Stimulated activated CD4-positive, alpha-beta T cell treated with anti-CD3 and anti-CD28 coated beads, Interleukin-4, amount 100 ng/mL, for 1 hour (primary cell): ENCODE data around the gene ZNF273.
"Not testable (repeated sequence)": the region's sequence is repeated elsewhere in the genome, so short reads cannot be mapped to it uniquely, and the experiment has no call there.

Source experiments
- DNase-seq: peaks from one replicate; pipeline ENCODE4 v3.0.0-alpha.2; 2020

ZNF273 gene

DNA sequence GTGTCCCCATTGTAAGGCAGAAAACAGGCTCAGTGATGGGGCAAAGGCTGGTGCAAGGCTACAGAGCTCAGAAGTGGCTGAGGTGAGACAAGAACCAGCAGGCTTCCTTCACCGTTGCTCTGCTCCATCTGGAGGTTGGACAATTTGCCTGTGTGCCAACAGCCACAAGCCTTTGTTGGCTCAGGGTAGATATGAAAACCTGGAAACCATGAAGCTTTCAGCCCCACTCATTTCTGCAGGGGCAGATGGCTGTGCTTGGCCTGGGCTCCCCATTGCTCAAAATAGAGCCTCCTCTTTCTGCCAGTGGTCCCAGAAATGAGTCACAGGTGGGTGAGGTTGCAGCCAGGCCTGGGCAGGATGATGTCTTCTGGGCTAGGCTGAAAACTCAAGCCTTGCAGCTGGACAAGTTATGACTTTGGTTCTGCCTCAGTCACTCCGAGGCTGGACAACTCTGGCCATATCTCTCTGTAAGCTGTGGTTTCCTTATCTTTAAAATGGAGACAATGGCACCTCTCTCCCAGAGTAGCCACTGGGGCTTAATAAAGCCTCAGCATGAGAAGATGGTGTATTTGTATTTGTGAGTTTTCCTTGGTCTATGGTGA is 12.2 kb upstream of the ZNF273 start:
- no peak for DNase-seq

DNA sequence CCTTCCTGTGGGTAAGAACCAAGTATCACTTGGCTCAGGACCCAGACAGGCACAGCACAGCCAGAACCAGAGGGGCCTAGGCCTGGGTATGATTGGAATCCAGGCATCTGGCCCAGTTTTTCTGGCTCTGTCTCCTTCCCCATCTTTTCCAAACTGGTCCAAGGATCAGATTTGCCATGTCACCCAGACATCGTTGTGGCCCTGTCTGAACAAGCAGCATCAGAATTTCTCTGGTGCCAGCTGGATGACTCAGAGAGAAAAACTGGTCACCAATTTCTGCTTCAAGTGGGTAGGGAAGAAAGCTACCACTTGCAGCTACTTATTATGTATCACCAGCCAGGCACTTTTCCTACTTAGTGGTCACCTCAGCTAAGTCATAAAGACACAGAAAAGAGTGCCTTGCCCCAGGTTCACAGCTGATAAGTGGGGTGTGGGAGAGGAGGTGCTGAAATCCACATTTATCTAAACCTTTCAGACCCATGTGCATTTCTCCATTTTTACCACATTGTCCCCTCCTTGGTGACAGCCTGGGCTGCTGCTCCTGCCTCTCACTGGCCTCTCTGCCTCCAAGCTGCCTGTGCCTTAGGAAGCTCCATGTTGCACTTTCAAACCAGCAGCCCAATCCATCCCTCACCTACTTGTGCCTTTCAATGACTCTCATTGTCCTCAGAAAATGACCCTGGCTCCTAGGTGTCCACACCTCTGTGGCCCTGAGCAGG is 11.6 kb upstream of the ZNF273 start:
- not testable (repeated sequence) for DNase-seq

DNA sequence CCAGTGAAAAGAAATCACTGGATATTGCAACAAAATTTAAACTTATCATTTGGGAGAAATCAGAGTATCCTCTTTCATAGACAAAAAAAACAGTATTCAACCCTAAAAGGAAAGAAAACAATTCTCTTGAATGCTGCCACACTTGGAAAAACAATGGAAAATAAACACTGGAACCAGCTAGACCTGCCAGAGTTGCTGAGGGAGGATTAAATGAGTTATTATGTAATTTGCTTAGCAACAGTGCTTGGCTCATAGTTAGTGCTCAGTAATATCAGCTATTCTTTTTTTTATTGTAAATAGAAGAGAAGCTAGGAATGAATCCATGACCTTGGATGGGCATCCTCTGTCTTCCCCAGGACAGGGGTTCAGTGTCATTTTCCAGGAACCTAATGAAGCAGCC is 11.0 kb upstream of the ZNF273 start:
- DNase-seq = no peak

DNA sequence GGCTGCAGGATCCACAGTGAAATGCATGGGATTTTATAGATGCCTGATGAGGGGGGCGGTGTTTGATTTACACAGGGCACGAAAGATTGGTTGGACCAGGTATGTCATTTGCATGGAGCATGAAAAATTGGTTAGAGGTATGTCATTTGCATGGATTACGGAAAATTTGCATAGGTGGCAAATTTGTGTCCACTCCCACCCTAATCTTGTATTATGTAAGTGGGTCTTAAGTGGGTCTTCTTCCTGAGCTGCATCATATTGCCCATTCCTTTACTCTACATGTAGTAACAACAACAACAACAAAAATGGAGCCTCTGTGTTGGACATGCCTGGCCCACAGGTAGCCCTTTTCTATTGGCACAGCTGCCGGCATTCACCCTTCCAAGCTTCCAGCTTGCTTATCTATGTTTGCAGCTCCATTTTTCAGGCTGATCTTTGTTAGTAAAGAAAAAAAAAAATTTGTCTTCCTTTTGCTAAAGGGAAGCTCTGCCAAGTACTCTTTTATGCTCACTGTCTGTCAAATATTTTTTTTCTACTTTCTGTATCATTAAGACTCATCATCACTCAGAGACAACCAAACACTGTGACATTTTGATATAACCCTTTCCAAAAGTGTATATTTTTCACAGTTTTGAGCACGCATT is 10.3 kb upstream of the ZNF273 start:
- DNase-seq = no peak

DNA sequence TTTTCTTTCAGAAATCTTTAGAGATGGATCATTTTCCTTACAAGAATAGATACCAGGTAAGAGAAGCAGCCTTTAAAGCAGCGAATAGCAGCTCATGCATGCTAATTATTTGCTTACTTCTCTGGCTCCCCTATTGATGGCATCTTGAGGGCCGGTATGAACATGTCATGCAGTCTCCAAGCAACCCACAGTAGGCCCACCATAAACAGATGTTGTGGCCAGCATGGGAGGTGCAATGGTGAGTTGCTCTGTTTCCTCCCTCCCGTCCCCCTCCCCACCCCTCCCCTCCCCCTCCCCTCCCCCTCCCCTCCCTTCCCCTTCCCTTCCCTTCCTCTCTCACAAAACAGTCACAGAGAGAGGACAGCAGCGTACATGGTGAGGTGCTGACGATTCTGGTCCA is 9.7 kb upstream of the ZNF273 start:
- no peak for DNase-seq

DNA sequence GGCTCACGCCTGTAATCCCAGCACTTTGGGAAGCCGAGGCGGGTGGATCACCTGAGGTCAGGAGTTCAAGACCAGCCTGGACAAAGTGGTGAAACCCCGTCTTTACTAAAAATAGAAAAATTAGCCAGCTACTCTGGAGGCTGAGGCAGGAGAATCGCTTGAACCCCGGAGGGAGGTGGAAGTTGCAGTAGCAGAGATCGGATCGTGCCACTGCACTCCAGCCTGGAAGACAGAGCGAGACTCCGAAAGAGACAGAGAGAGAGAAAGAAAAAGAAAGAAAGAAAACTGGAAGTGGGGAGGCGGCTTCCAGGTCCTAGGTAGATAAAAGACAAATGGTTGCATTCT is 640 bp upstream of the ZNF273 start:
- DNase-seq = not testable (repeated sequence)

DNA sequence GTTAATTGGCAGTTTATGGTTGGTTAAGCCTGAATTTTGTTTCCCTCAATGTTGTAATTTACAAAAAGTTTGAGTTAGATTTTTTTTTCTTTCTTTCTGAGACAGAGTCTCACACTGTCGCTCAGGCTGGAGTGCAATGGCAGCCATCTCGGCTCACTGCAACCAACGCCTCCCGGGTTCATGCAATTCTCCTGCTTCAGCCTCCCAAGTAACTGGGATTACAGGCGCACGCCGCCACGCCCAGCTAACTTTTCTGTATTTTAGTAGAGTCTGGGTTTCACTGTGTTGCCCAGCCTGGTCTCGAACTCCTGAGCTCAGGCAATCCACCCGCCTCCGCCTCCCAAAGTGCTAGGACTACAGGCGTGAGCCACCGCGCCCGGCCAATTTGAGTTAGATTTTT is 935 bp downstream of the ZNF273 start:
- DNase-seq = no peak

DNA sequence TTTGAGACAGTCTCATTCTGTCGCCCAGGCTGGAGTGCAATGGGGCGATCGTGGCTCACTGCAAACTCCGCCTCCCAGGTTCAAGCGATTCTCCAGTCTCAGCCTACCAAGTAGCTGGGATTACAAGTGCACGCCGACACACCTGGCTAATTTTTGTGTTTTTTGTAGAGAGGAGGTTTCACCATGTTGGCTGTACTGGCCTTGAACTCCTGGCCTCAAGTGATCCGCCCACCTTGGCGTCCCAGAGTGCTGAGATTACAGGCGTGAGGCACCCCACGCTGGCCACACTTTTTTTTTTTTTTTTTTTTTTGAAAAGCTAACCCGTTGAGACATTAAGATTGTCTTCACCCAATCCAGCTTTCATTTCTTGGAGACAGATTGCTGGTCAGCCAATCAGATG is 2.1 kb downstream of the ZNF273 start:
- no peak for DNase-seq

DNA sequence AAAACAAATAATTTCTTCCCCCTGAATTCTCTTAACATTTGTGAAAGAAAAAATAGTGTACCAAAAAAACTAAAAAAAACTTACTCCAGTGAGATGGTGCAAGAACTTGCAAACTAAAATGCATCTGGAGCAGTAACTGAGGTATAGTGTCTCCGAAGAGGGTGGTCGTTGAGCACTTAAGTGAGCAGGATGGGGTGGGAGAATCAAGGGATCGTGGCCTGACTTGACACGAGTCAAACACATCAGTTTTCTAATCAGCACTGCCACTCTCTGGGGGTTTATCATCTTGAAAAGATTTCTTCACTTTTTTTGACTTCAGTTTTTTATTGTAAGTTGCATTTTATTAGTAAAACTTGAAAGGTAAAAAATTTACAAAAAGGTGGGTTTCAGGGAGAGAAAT is 2.5 kb downstream of the ZNF273 start:
- DNase-seq = no peak

DNA sequence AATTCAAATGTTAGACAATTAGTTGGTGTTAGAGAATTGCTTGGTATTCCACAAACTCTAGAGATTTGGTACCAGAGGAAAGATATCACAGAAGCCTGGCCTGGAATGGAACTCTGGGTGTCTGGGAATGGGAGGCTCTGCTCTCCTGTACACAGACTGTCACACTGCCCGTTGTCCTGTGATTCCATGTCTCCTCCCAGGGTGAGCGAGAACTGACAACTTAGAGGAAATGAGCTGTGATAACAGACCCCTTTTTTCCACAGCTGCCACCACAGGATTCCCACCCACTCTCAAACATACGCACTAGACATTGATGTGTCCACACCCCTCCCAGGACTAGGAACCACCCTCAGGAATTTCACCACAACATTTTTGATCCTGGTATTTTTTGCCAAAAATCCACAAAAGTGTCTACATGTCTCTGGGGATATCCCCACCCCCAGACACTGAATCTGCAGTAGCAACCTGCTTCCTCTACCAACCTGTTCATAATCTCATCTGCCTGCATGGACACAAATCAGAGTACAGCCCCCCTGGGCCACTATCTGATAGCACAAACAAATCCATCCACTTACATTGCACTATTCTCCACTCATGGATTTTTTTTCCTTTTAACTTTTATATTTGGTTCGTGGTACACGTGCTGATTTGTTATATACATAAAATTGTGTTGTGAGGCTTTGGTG is 4.7 kb downstream of the ZNF273 start:
- DNase-seq = no peak

DNA sequence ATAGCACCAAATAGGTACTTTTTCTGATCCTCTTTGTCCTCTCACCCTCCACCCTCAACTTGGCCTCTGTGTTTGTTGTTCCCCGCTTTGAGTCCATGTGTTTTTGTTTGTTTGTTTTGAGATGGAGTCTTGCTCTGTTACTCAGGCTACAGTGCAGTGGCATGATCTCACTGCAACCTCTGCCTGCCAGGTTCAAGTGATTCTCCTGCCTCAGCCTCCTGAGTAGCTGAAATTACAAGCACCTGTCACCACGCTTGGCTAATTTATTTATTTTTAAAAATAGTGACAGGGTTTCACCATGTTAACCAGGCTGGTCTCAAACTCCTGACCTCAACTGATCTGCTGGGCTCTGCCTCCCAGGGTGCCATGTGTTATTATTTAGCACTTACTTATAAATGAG is 5.3 kb downstream of the ZNF273 start:
- no peak for DNase-seq

DNA sequence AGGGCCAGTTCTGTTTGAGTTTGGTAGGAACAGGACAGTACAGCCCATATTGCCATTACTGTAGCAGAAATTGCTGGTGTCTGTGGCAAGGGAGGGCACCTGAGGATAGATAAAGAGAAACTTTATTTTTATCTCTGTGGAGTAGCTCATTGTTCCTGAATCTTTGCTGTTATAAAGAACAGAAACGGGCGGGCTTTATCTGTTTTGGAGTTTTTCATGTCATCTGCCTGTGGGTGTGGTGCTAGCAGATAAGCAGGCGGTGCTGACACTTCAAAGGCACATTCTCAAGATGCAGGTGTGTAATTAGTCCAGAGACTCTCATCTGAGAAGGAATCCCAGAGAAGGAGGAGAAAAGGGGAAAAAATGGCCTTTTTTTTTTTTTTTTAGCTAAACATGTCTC is 11.5 kb downstream of the ZNF273 start:
- no peak for DNase-seq

DNA sequence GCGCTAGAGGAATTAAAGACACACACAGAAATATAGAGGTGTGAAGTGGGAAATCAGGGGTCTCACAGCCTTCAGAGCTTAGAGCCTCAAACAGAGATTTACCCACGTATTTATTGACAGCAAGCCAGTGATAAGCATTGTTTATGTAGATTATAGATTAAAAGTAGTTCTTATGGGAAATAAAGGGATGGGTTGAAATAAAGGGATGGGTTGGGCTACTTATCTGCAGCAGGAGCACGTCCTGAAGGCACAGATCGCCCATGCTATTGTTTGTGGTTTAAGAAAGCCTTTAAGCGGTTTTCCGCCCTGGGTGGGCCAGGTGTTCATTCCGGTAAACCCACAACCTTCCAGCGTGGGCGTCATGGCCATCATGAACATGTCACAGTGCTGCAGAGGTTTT is 12.2 kb downstream of the ZNF273 start:
- DNase-seq = not testable (repeated sequence)

DNA sequence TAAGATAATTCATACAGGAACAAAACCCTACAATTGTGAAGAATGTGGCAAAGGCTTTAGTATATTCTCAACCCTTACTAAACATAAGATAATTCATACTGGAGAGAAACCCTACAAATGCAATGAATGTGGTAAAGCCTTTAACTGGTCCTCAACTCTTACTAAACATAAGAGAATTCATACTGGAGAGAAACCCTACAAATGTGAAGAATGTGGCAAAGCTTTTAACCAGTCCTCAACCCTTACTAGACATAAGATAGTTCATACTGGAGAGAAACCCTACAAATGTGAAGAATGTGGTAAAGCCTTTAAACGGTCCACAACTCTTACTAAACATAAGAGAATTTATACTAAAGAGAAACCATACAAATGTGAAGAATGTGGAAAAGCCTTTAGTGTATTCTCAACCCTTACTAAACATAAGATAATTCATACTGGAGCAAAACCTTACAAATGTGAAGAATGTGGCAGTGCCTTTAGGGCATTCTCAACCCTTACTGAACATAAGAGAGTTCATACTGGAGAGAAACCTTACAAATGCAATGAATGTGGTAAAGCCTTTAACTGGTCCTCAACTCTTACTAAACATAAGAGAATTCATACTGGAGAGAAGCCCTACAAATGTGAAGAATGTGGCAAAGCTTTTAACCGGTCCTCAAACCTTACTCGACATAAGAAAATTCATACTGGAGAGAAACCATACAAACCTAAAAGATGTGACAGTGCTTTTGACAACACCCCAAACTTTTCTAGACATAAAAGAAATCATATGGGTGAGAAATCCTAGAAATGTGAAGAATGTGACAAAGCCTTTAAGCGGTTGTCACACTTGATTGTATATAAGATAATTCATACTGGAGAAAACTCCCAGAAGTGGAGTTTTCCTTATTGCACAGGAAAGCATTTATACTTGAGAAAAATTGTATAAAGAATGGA is 25.4 kb downstream of the ZNF273 start:
- not testable (repeated sequence) for DNase-seq

DNA sequence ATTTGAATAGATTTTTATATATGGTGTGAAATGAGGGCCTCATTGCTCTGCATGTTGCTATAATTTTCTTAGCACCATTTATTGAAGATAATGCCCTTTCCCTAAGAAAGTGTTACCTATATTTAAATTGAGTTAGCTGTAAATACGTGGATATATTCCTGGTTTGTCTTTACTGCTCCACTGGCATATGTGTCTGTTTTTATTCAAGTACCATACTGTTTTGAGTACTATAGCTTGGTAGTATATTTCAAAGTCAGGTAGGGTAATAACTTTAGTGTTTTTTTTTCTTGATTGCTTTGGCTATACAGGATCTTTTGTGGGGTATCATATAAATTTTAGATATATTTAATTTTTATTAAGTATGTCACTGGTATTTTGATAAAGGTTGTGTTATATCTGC is 31.4 kb downstream of the ZNF273 start:
- no peak for DNase-seq

DNA sequence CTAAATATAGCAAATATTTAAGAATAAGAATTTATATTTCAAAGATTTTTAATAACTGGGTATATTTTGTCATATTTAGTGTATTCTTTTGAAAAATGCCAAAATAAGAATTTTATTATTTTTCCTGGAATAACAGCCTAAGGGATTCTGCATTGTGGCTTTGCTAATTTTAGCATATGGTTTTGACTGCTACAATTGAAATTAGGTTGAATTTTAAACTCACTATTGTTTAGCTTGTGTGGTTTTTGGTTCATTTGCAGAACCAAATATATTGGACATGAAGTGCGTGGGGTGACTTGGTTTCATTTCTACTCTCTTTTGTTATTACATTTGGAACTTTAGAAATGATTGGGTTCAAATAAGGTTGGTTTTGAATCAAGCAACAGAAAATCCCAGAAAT is 35.5 kb downstream of the ZNF273 start:
- DNase-seq = no peak

DNA sequence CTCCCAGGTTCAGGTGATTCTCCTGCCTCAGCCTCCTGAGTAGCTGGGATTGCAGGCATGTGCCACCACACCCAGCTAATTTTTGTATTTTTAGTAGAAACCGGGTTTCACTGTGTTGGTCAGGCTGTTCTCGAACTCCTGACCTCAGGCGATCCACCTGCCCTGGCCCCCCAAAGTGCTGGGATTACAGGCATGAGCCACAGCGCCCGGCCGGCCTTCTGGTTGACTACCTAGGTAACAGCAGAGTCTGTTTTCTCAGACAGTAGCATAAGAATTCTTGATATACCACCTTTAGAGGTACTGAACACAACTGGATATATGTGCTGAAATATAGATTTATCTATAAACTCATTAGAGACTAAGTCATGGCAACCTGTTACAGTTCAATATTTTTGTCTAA is 36.9 kb downstream of the ZNF273 start:
- not testable (repeated sequence) for DNase-seq

DNA sequence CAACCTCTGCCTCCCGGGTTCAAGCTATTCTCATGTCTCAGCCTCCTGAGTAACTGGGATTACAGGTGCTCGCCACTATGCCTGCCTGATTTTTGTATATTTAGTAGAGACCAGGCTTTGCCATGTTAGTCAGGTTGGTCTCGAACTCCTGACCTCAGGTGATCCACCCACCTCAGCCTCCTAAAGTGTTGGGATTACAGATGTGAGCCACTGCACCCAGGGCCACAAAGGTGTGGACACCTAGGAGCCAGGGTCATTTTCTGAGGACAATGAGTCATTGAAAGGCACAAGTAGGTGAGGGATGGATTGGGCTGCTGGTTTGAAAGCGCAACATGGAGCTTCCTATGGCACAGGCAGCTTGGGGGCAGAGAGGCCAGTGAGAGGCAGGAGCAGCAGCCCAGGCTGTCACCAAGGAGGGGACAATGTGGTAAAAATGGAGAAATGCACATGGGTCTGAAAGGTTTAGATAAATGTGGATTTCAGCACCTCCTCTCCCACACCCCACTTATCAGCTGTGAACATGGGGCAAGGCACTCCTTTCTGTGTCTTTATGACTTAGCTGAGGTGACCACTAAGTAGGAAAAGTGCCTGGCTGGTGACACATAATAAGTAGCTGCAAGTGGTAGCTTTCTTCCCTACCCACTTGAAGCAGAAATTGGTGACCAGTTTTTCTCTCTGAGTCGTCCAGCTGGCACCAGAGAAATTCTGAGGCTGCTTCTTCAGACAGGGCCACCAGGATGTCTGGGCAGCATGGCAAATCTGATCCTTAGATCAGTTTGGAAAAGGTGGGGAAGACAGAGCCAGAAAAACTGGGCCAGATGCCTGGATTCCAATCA is 41.8 kb downstream of the ZNF273 start:
- not testable (repeated sequence) for DNase-seq

DNA sequence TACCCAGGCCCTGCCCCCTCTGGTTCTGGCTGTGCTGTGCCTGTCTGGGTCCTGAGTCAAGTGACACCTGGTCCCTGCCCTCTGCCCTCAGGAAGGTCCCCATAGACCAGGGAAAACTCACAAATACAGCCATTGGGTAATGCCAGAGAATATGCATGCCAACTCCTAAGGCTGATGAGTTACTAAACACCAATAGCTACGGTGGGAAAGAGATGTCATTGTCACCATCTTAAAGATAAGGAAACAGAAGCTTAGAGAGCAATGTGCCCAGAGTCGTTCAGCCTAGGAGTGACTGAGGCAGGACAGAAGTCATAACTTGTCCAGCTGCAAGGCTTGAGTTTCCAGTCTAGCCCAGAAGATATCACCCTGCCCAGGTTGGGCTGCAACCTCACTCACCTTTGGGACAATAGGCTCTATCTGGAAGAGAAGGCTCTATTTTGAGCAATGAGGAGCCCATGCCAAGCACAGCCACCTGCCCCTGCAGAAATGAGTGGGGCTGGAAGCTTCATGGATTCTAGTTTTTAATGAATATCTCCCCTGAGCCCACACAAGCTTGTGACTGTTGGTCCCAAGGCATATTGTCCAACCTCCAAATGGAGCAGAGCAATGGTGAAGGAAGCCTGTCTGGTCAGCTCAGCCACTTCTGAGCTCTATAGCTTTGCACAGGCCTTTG is 42.6 kb downstream of the ZNF273 start:
- no peak for DNase-seq

DNA sequence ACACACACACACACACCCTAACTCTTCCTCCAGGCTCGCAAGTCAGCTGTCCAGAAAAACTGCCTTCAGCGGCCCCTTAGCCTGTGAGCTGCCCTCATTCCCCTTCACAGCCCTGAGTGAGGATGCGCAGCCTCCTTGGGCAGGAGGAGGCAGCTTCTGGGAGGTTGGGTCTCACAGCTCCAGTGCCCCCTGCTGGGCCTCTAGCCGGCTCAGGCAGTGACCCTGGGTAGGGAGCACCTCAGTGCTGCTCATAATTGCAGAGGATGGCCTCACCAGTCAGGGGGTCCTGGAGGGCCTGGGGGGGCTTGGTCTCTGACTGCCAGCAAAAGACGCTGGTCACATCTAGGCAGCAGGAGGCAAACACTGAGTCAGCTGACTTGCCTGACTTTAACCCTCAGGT is 43.7 kb downstream of the ZNF273 start:
- DNase-seq = peak; percentile 21
